Left cardiac atrium (tissue), 4 donors: Measurements from ENCODE around the gene ASPM. TPM values are rescaled to one million over a fixed set of nuclear protein-coding genes. Genes with fewer than 3 reads are reported as not detected.
"Not testable (repeated sequence)": the region's sequence is repeated elsewhere in the genome, so short reads cannot be mapped to it uniquely, and the experiment has no call there.

Experiments
- ATAC-seq, 2 donors: fragments of 200-7000 bp; cut with Tn5 transposase; one replicate each; pipeline ENCODE4 v1.9.1; 2020; ENCODE audit warnings: mild to moderate bottlenecking in 2 of 2, moderate library complexity in 2 of 2
- DNase-seq: peaks from one replicate; pipeline ENCODE4 v3.0.0-alpha.2; 2020
- intact Hi-C, 2 donors: fragments of 100-400 bp; cut with DNase I; formaldehyde crosslinking; loops; one replicate each; pipeline versions ENCODE4 v1.14.1 to v1.15.1; 2022 to 2023
- total RNA-seq, 2 donors: library from RNA; stranded (reverse); fragmentation: NEBNext Ultra II Directional; extraction: Animal tissue kit (Norgen Biotek cat#: 25700); gene quantifications; one replicate each; pipeline ENCODE4 v1.2.1, GENCODE V29; 2021
- donor health status: DM: no; HTN: yes; CAD: no.
- donor health status: DM: no; HTN: yes; CAD: no; lungs with severe emphysema.
- donor health status: DM: yes; HTN: yes; CAD: no.
- donor health status: Dilated cardiomyopathy.

ASPM gene
- total RNA-seq, 2 donors from 2014 or later: 0.13 to 0.53 TPM

- ATAC-seq: no peak
- intact Hi-C loops: no loop called here
These were observed 53.1 kb downstream of the ASPM start for GRCh38 chr1:197093226-197093885.

GRCh38 chr1:197092491-197093023 is 53.9 kb downstream of the ASPM start:
- no peak for DNase-seq
- no peak for ATAC-seq
- intact Hi-C loops: no loop called here

More at GRCh38 chr1:197093226-197093885, 53.1 kb downstream of the ASPM start:
- DNase-seq: no peak

- DNase-seq (no peak), ATAC-seq (no peak)
- intact Hi-C loops: no loop called here
These were observed 63.0 kb downstream of the ASPM start for GRCh38 chr1:197083474-197083873.

GRCh38 chr1:197081117-197081753 is 65.2 kb downstream of the ASPM start:
- DNase-seq (no peak), ATAC-seq (no peak)
- intact Hi-C loops: no loop called here

GRCh38 chr1:197080323-197080722 is 66.1 kb downstream of the ASPM start:
- intact Hi-C loops: no loop called here
- no peak for ATAC-seq
- DNase-seq: no peak

GRCh38 chr1:197076585-197076984 is 69.9 kb downstream of the ASPM start:
- intact Hi-C loops: no loop called here
- no peak for ATAC-seq
- DNase-seq: no peak

- intact Hi-C loops: no loop called here
- DNase-seq (no peak), ATAC-seq (no peak)
These were observed 72.5 kb downstream of the ASPM start for GRCh38 chr1:197073978-197074377.

- DNase-seq (no peak), ATAC-seq (no peak)
- intact Hi-C loops: no loop called here
These were observed 79.0 kb downstream of the ASPM start for GRCh38 chr1:197067457-197067818.

- ATAC-seq (no peak), DNase-seq (no peak)
- intact Hi-C loops: no loop called here
These were observed 79.6 kb downstream of the ASPM start, which contains the start of gene F13B for GRCh38 chr1:197066719-197067456. F13B (minus strand) TSS chr1:197067260; CDS start chr1:197067223, 37 bp downstream.

GRCh38 chr1:197066277-197066676 is 80.2 kb downstream of the ASPM start:
- no peak for DNase-seq
- ATAC-seq: no peak
- intact Hi-C loops: no loop called here

GRCh38 chr1:197065559-197065958 is 80.9 kb downstream of the ASPM start:
- DNase-seq: no peak
- intact Hi-C loops: no loop called here
- ATAC-seq: no peak

GRCh38 chr1:197063212-197063611 is 83.3 kb downstream of the ASPM start:
- no peak for ATAC-seq
- intact Hi-C loops: no loop called here

GRCh38 chr1:197062692-197063091 is 83.8 kb downstream of the ASPM start:
- DNase-seq (no peak), ATAC-seq (no peak)
- intact Hi-C loops: no loop called here

More at GRCh38 chr1:197063212-197063611, 83.3 kb downstream of the ASPM start:
- DNase-seq: no peak

GRCh38 chr1:197049100-197049499 is 97.4 kb downstream of the ASPM start:
- intact Hi-C loops: no loop called here
- no peak for DNase-seq
- no peak for ATAC-seq

GRCh38 chr1:197042676-197043341 is 103.7 kb downstream of the ASPM start:
- no peak for DNase-seq
- ATAC-seq: no peak
- intact Hi-C loops: no loop called here

GRCh38 chr1:197041486-197042353 is 104.7 kb downstream of the ASPM start:
- DNase-seq (no peak), ATAC-seq (no peak)
- intact Hi-C loops: no loop called here

GRCh38 chr1:197036861-197037260 is 109.6 kb downstream of the ASPM start:
- DNase-seq: no peak
- intact Hi-C loops: no loop called here
- no peak for ATAC-seq

- DNase-seq, ATAC-seq, intact Hi-C loops: not testable (repeated sequence)
These were observed 111.7 kb downstream of the ASPM start for GRCh38 chr1:197034631-197035339.
